ENCODE results near the gene SH3GL1. TPM values are rescaled to one million over a fixed set of nuclear protein-coding genes. Genes with fewer than 3 reads are reported as not detected.

The SH3GL1 gene
- total RNA-seq, 1 donor from 2014 or later = 71.8 TPM

Small RNAs within 50 kb of the gene (microRNA-seq; reads per million reads assigned to microRNA genes)
- not detected for gene MIR4746

Other genes with a start within 250 kb of the SH3GL1 start
- gene CREB3L3, start 246.9 kb downstream of the SH3GL1 start, total RNA-seq = not detected
- gene SIRT6, start 218.0 kb downstream of the SH3GL1 start, total RNA-seq = 19.0 TPM
- 1.3 TPM for gene ANKRD24, start 217.9 kb downstream of the SH3GL1 start, total RNA-seq
- gene EBI3, start 171.0 kb downstream of the SH3GL1 start, total RNA-seq = 3.0 TPM
- gene YJU2, start 153.5 kb downstream of the SH3GL1 start, total RNA-seq = 17.3 TPM
- gene SHD, start 121.3 kb downstream of the SH3GL1 start, total RNA-seq = not detected
- 0.85 TPM for gene TMIGD2, start 98.2 kb downstream of the SH3GL1 start, total RNA-seq
- 0.31 TPM for gene FSD1, start 95.9 kb downstream of the SH3GL1 start, total RNA-seq
- gene STAP2, start 61.7 kb downstream of the SH3GL1 start, total RNA-seq = 3.7 TPM
- 13.1 TPM for gene MPND, start 57.0 kb downstream of the SH3GL1 start, total RNA-seq
- 8.0 TPM for gene CHAF1A, start 2.1 kb upstream of the SH3GL1 start, total RNA-seq
- gene UBXN6, start 57.2 kb upstream of the SH3GL1 start, total RNA-seq = 107 TPM
- 37.7 TPM for gene HDGFL2, start 71.8 kb upstream of the SH3GL1 start, total RNA-seq
- gene PLIN4, start 117.9 kb upstream of the SH3GL1 start, total RNA-seq = 58.1 TPM
- 17.1 TPM for gene PLIN5, start 134.7 kb upstream of the SH3GL1 start, total RNA-seq
- gene LRG1, start 139.5 kb upstream of the SH3GL1 start, total RNA-seq = 2.9 TPM
- gene SEMA6B, start 159.1 kb upstream of the SH3GL1 start, total RNA-seq = 28.2 TPM
- gene TNFAIP8L1, start 239.0 kb upstream of the SH3GL1 start, total RNA-seq = 12.8 TPM

Data from sciatic nerve (tissue), 1 donor.